K562 (cell line): ENCODE measurements around the gene MFSD6. TPM values are rescaled to one million over a fixed set of nuclear protein-coding genes. Genes with fewer than 3 reads are reported as not detected.

Experiments used
- ARNT ChIP-seq, 2 experiments: fragments of 450-650 bp; IDR thresholded peaks; 2 replicates each; pipeline ENCODE4 v1.6.1; 2016; ENCODE audit warnings: mild to moderate bottlenecking in 1 of 2
- BHLHE40 ChIP-seq: IDR thresholded peaks from 2 replicates; pipeline ENCODE4 v1.6.1; 2011; ENCODE audit warnings: low read length, improper control_type of control experiment
- CBX3 ChIP-seq, 2 experiments: IDR thresholded peaks; 1 replicate in 1 of 2; 2 replicates in 1 of 2; pipeline ENCODE4 v1.6.1; 2012; ENCODE audit warnings: inconsistent platforms in 2 of 2, low read length in 2 of 2, borderline replicate concordance in 1 of 2, control low read depth in 1 of 2
- EP400 ChIP-seq: fragments of 450-650 bp; IDR thresholded peaks from 2 replicates; pipeline ENCODE4 v1.6.1; 2017; ENCODE audit warnings: antibody characterized with exemption, mild to moderate bottlenecking, moderate library complexity
- FOS ChIP-seq: IDR thresholded peaks from 3 replicates; pipeline ENCODE4 v1.6.1; 2011; ENCODE audit not compliant: insufficient read length; ENCODE audit errors: extremely low read depth
- MAX ChIP-seq: sonication (generic); formaldehyde crosslinking; IDR thresholded peaks from 2 replicates; pipeline ENCODE4 v1.9.0; 2022; ENCODE audit warnings: mild to moderate bottlenecking, missing genetic modification reagents
- MTA3 ChIP-seq: fragments of 450-650 bp; formaldehyde crosslinking; IDR thresholded peaks from 2 replicates; pipeline ENCODE4 v1.6.1; 2017; ENCODE audit warnings: mild to moderate bottlenecking, borderline replicate concordance
- NFE2 ChIP-seq: IDR thresholded peaks from 2 replicates; pipeline ENCODE4 v1.6.1; 2014; ENCODE audit warnings: antibody characterized with exemption, low read depth
- NR2C2 ChIP-seq, 2 experiments: fragments of 200-800 bp in 1 of 2; sonication (Bioruptor generic) in 1 of 2; sonication (generic) in 1 of 2; formaldehyde crosslinking in 1 of 2; IDR thresholded peaks; 2 replicates each; pipeline versions ENCODE4 v1.6.1 to v1.8.0; 2016 to 2022; ENCODE audit warnings: mild to moderate bottlenecking in 1 of 2, missing compliant biosample characterization in 1 of 2, missing genetic modification characterization in 1 of 2, missing genetic modification reagents in 1 of 2
- SOX6 ChIP-seq: fragments of 450-650 bp; IDR thresholded peaks from 2 replicates; pipeline ENCODE4 v1.6.1; 2014; ENCODE audit warnings: mild to moderate bottlenecking
- SP1 ChIP-seq: sonication (generic); formaldehyde crosslinking; IDR thresholded peaks from 2 replicates; pipeline ENCODE4 v1.8.1; 2022; ENCODE audit warnings: mild to moderate bottlenecking, missing genetic modification reagents
- TAL1 ChIP-seq: fragments of 450-650 bp; IDR thresholded peaks from 2 replicates; pipeline ENCODE4 v1.6.1; 2016; ENCODE audit warnings: mild to moderate bottlenecking
- TBL1XR1 ChIP-seq, 2 experiments: IDR thresholded peaks; 2 replicates each; pipeline ENCODE4 v1.6.1; 2012; ENCODE audit warnings: improper control_type of control experiment in 2 of 2, low read length in 2 of 2, mild to moderate bottlenecking in 1 of 2
- TCF3 ChIP-seq: sonication (generic); formaldehyde crosslinking; IDR thresholded peaks from 2 replicates; pipeline ENCODE4 v1.4.0; 2020; ENCODE audit warnings: mild to moderate bottlenecking, missing genetic modification reagents
- ZBTB2 ChIP-seq: fragments of 450-650 bp; IDR thresholded peaks from 2 replicates; pipeline ENCODE4 v1.6.1; 2016; ENCODE audit warnings: antibody characterized with exemption
- ZNF316 ChIP-seq: fragments of 450-650 bp; IDR thresholded peaks from 2 replicates; pipeline ENCODE4 v1.6.1; 2016
- polyA plus RNA-seq, 8 experiments: library from polyadenylated mRNA; depleted of rRNA in 4 of 8; stranded (reverse) in 5 of 8; unstranded in 3 of 8; fragments of >200 nt; fragmentation: Nextera tagmentation in 2 of 8; fragmentation: Illumina TruSeq in 1 of 8; extraction: Ambion mirVana in 2 of 8; extraction: Trizol in 1 of 8; gene quantifications; 2 replicates each; pipeline versions ENCODE4 v1.2.1 to v1.2.3, GENCODE V29; 2011 to 2014; ENCODE audit warnings: inconsistent platforms in 1 of 8, missing spikeins in 1 of 8
- total RNA-seq, 7 experiments: library from RNA; depleted of rRNA in 6 of 7; stranded (reverse); fragments of >200 nt in 6 of 7; fragmentation: Illumina TruSeq in 2 of 7; extraction: Trizol in 2 of 7; gene quantifications; 2 replicates each; pipeline versions ENCODE4 v1.2.1 to v1.2.3, GENCODE V29; 2011 to 2021; ENCODE audit warnings: low replicate concordance in 1 of 7

Gene MFSD6
- total and polyA plus RNA-seq, 9 of the 15 experiments (the other 6 are each of a cell fraction or from before 2014, with no cell fraction given) = 1.1 to 7.9 (median 4.4) TPM

GRCh38 chr2:190404487-190404886 lies 3.7 kb upstream of the MFSD6 start (continued):
- TF ChIP-seq TAL1 (0 out of 2 replicates have a peak, but pooled peaks have one; percentile 11), TBL1XR1 (IDR thresholded peaks at IDR 0.05; ENCODE audit: low read length in 2 of 2) (peak in 1 of 2 experiments; percentile 59; a peak in 1 of 4 replicates), ZBTB2 (0 out of 2 replicates have a peak, but pooled peaks have one; percentile 14), FOS (no peak), MTA3 (0 out of 2 replicates have a peak, but pooled peaks have one; percentile 26), BHLHE40 (0 out of 2 replicates have a peak, but pooled peaks have one; percentile 16), TCF3 (peak; percentile 46; the same call in 1 of the 2 replicates), CBX3 (IDR thresholded peaks at IDR 0.05; ENCODE audit: borderline replicate concordance in 1 of 2, low read length in 2 of 2) (peak in 1 of 2 experiments; percentile 81; a peak in 1 of 3 replicates), NR2C2 (CRISPR knock-in tag; IDR thresholded peaks at IDR 0.05) (no peak), NR2C2 (tag; IDR thresholded peaks at IDR 0.05) (peak; percentile 68), MAX (CRISPR knock-in tag) (peak; percentile 75; the same call in 1 of the 2 replicates), EP400 (peak; percentile 34; the same call in 1 of the 2 replicates), ARNT (IDR thresholded peaks at IDR 0.05) (peak in 1 of 2 experiments; percentile 75; a peak in 1 of 4 replicates), ZNF316 (0 out of 2 replicates have a peak, but pooled peaks have one; percentile 29), SP1 (CRISPR knock-in tag) (peak; percentile 52; the same call in 1 of the 2 replicates), SOX6 (peak; percentile 36; the same call in 1 of the 2 replicates), NFE2 (peak; percentile 71)
- TF ChIP-seq, all 486 proteins: peak for 62
